ENCODE data around the gene SPATA7.

SPATA7 gene

DNA sequence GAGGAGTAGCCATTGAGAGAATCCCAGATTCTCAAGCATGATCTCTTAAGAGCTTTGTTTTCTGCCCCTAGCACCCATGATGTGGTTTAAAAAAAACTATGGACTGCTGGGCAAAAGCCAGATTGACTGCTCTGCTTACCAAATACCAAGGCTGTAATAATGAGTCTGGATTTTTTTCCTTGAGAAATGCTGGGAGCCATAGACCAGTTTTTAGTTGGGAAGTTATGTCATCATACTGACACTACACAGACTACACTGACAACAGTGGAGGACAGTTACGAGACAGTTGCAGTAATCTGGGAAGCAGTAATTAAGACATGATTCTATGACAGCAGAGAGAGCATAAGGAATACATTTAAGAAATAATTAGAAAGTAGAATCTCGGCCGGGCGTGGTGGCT lies 35.8 kb downstream of the SPATA7 start:
- DNase-seq (ENCODE audit: extremely low read depth, insufficient read length), result no peak
- Histone ChIP-seq H3K27me3 (replicated peaks; ENCODE audit: control insufficient read depth, insufficient read depth, low read length) (no peaks in the 10 kb centered on the region), H3K36me3 (ENCODE audit: control insufficient read depth, insufficient read depth, low read length) (no peaks in the 10 kb centered on the region), H3K4me3 (replicated peaks; ENCODE audit: low read depth, low read length) (no peak overlapping the region)
- no peak for TF ChIP-seq CTCF (IDR thresholded peaks at IDR 0.05; ENCODE audit: insufficient read depth, low read length, poor library complexity, severe bottlenecking)

DNA sequence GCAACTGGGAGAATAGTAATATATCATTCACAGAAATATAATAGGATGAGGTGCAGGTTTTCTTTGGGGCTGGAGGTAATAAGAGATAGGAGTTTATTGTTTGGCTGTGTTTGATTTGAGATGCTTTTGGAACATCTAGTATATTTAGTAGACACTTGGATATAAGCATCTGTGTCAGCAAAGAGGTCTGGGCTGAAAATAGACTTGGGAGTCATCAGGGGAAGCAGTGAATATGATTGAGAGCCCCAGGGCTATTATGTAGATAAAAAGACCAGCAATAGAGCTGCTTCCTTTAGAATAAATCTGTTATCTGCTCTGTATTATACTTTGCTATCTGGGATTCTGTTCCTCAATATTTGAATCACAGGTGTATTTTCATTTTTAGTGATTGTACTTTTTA lies 36.6 kb downstream of the SPATA7 start:
- H3K27me3 ChIP-seq (replicated peaks; ENCODE audit: control insufficient read depth, insufficient read depth, low read length), result no peaks in the 10 kb centered on the region
- no peaks in the 10 kb centered on the region for H3K36me3 ChIP-seq (ENCODE audit: control insufficient read depth, insufficient read depth, low read length)
- H3K4me3 ChIP-seq (replicated peaks; ENCODE audit: low read depth, low read length), result no peak overlapping the region
- DNase-seq (ENCODE audit: extremely low read depth, insufficient read length), result no peak
- no peak for TF ChIP-seq CTCF (IDR thresholded peaks at IDR 0.05; ENCODE audit: insufficient read depth, low read length, poor library complexity, severe bottlenecking)

GRCh38 chr14:88422919-88423650 lies 37.6 kb downstream of the SPATA7 start:
- no peak overlapping the region for H3K4me3 ChIP-seq (replicated peaks; ENCODE audit: low read depth, low read length)
- no peaks in the 10 kb centered on the region for H3K36me3 ChIP-seq (ENCODE audit: control insufficient read depth, insufficient read depth, low read length)
- H3K27me3 ChIP-seq (replicated peaks; ENCODE audit: control insufficient read depth, insufficient read depth, low read length), result no peaks in the 10 kb centered on the region
- TF ChIP-seq CTCF (IDR thresholded peaks at IDR 0.05; ENCODE audit: insufficient read depth, low read length, poor library complexity, severe bottlenecking), result no peak
- DNase-seq (ENCODE audit: extremely low read depth, insufficient read length), result no peak

DNA sequence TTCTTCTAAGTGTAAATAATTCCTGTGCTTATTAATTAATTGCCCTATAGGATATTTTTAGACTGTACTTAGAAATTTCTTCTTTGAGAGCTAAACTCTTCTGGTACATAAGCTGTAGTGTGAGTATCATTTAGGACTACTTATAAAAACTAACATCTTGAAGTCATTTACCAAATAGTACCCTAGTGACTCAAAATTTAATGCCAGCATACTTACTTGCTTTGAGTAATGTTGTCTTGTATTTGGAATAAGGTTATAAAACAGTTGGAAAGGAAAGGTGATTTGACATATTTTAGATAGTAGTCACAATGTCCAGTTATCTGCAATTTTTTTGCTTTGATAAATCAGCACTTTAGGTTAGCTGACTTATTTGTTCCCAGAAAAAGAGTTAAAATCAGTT lies 39.1 kb downstream of the SPATA7 start:
- DNase-seq (ENCODE audit: extremely low read depth, insufficient read length), result no peak
- no peaks in the 10 kb centered on the region for H3K27me3 ChIP-seq (replicated peaks; ENCODE audit: control insufficient read depth, insufficient read depth, low read length)
- no peak for TF ChIP-seq CTCF (IDR thresholded peaks at IDR 0.05; ENCODE audit: insufficient read depth, low read length, poor library complexity, severe bottlenecking)
- H3K4me3 ChIP-seq (replicated peaks; ENCODE audit: low read depth, low read length), result no peak overlapping the region
- H3K36me3 ChIP-seq (ENCODE audit: control insufficient read depth, insufficient read depth, low read length), result no peaks in the 10 kb centered on the region

DNA sequence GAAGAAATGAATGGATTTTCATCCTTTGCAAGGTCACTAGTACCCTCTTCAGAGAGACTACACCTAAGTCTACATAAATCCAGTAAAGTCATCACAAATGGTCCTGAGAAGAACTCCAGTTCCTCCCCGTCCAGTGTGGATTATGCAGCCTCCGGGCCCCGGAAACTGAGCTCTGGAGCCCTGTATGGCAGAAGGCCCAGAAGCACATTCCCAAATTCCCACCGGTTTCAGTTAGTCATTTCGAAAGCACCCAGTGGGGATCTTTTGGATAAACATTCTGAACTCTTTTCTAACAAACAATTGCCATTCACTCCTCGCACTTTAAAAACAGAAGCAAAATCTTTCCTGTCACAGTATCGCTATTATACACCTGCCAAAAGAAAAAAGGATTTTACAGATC lies 40.8 kb downstream of the SPATA7 start:
- no peak for DNase-seq (ENCODE audit: extremely low read depth, insufficient read length)
- H3K36me3 ChIP-seq (ENCODE audit: control insufficient read depth, insufficient read depth, low read length), result no peaks in the 10 kb centered on the region
- H3K4me3 ChIP-seq (replicated peaks; ENCODE audit: low read depth, low read length), result no peak overlapping the region
- H3K27me3 ChIP-seq (replicated peaks; ENCODE audit: control insufficient read depth, insufficient read depth, low read length), result no peaks in the 10 kb centered on the region
- TF ChIP-seq CTCF (IDR thresholded peaks at IDR 0.05; ENCODE audit: insufficient read depth, low read length, poor library complexity, severe bottlenecking), result no peak

DNA sequence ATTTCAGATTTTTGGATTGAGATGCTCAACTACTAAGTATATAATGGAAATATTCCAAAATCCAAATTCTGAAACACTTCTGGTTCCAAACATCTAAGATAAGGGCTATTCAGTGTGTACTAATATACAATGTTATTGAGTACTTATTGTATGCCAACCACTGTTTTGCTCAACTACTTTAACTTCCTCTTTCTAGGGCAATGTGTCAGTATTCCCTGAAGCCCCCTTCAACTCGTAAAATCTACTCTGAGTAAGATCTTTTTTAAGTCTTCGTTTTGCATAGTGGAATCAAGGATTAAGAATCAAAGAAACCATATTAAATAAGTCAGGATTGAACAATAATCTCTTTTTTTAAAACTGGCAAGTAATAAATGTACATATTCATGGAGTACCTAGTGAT lies 45.5 kb downstream of the SPATA7 start:
- H3K36me3 ChIP-seq (ENCODE audit: control insufficient read depth, insufficient read depth, low read length), result no peaks in the 10 kb centered on the region
- H3K4me3 ChIP-seq (replicated peaks; ENCODE audit: low read depth, low read length), result no peak overlapping the region
- no peak for TF ChIP-seq CTCF (IDR thresholded peaks at IDR 0.05; ENCODE audit: insufficient read depth, low read length, poor library complexity, severe bottlenecking)
- DNase-seq (ENCODE audit: extremely low read depth, insufficient read length), result no peak
- no peaks in the 10 kb centered on the region for H3K27me3 ChIP-seq (replicated peaks; ENCODE audit: control insufficient read depth, insufficient read depth, low read length)

All from GM06990 (cell line).